Fibroblast of pulmonary artery (primary cell): Measurements from ENCODE around the gene SIRT4.

ENCODE experiments used
- DNase-seq: peaks from one replicate; pipeline ENCODE4 v3.0.0-alpha.2; 2010; ENCODE audit warnings: low read depth
- H3K4me3 ChIP-seq: replicated peaks from 2 replicates; pipeline ENCODE4 v1.5.1; 2011; ENCODE audit warnings: low read depth, mild to moderate bottlenecking, control low read depth, low read length, moderate library complexity
- TF ChIP-seq, protein P1 (sequence below): IDR thresholded peaks from 2 replicates; pipeline ENCODE4 v1.5.1; 2011; ENCODE audit warnings: mild to moderate bottlenecking, control low read depth, low read length, inconsistent platforms; ENCODE audit errors: missing control alignments

SIRT4 gene

DNA sequence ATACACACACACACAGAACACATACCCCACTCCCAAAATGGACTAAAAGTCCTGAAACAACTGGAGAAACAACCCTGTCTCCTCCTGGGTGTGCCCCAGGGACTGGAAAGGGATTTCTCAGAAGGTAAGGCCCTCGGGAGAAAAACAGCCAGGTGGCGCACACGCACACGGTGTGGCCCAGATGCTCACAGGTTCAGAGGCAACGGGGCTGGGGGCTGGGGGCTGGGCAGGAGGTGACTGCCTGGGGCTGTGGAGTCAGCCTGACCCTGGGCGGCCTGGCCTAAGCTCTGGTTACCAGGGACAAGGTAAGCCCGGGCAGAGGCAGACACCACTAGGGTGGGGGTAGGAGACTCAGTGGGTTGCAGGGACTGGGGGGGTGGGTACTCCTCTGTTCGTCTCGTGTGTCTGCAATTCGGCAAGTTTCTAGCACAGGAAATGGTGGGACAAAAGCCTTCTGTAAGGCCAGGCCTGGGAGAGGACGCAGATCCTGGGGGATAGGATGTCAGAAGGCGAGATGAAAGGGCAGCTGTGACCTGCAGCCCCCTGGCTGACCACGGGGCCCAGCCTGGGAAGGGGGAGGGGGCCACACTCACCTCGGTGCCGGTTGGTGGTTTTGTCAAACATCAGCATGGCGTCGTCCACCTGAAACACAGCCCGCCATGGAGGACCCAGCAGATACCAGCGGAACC, 56.4 kb downstream of the SIRT4 start:
- H3K4me3 ChIP-seq: no peak overlapping the region
- TF ChIP-seq, protein P1, sequence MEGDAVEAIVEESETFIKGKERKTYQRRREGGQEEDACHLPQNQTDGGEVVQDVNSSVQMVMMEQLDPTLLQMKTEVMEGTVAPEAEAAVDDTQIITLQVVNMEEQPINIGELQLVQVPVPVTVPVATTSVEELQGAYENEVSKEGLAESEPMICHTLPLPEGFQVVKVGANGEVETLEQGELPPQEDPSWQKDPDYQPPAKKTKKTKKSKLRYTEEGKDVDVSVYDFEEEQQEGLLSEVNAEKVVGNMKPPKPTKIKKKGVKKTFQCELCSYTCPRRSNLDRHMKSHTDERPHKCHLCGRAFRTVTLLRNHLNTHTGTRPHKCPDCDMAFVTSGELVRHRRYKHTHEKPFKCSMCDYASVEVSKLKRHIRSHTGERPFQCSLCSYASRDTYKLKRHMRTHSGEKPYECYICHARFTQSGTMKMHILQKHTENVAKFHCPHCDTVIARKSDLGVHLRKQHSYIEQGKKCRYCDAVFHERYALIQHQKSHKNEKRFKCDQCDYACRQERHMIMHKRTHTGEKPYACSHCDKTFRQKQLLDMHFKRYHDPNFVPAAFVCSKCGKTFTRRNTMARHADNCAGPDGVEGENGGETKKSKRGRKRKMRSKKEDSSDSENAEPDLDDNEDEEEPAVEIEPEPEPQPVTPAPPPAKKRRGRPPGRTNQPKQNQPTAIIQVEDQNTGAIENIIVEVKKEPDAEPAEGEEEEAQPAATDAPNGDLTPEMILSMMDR: no peak
- DNase-seq: no peak

DNA sequence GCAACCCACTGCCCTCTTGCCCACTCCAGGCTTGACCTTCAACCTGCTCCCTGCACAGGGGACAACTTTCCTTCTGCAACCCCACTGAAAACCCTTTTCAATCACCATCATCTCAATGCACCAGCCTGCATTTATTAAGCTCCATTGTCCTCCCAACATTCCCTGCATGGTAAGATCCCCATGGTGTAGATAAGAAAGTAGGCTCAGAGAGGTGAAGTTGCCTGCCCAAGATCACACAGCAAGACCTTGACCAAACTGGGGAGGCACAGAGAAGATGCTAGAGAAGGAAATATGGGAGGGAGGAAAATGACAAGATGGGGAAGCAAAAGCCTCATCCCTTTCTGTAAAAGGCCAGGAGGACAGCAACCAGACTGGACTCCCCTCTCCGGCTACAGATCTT, 57.0 kb downstream of the SIRT4 start:
- DNase-seq: no peak
- no peak overlapping the region for H3K4me3 ChIP-seq
- TF ChIP-seq, protein P1: no peak

DNA sequence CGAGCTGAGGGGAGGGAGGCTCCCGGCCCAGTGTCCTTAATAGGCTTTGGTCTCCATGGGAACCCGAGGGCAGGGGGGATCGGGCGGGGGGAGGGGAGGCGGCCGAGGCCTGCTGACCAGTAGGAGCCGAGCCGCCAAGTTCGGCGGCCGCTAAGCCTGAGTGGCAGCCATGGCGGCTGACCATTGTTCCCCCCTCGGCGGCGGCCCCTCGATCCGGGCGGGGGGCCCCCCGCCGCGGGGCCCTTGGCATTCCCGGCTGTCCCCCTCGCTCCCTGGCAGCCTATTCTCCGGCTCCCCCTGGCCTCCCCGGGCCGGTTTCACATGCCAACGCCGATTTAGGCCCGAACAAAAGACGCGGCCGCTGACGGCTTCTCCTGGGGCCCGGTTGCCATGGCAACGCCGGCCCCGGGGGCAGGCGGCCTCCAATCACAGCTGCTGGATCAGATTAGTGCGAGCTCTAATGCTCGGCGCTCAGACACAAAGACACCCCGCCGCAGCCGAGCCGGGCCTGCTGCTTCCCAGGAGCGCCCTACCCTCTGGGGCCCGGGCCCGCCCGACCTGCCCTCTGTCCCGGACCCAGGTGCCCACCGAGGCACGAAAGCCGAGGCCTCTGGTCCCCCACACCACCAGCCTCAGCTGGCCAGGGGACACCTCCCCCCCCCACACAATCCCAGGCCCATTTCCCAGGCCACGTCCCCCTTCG, 59.5 kb downstream of the SIRT4 start:
- TF ChIP-seq, protein P1: no peak
- peak overlapping the region; percentile 24 for H3K4me3 ChIP-seq
- peak; percentile 68 for DNase-seq
